Neural cell (in vitro differentiated cells): ENCODE results near the gene NCBP3.

ENCODE experiments used
- EZH2 ChIP-seq: fragments of 200-600, 300-800 bp; shearing (Covaris generic), sonication (generic); IDR thresholded peaks from 2 replicates; pipeline ENCODE4 v1.6.1; 2014; ENCODE audit warnings: antibody characterized with exemption, low read length, borderline replicate concordance, mild to moderate bottlenecking; ENCODE audit not compliant: insufficient read depth, poor library complexity, severe bottlenecking
- POLR2AphosphoS5 ChIP-seq: IDR thresholded peaks from 2 replicates; pipeline ENCODE4 v1.6.1; 2012
- RAD21 ChIP-seq: fragments of 450-650 bp; conservative IDR thresholded peaks from 2 replicates; pipeline ENCODE4 v1.6.1; 2014; ENCODE audit warnings: antibody characterized with exemption, mild to moderate bottlenecking, moderate library complexity
- REST ChIP-seq: IDR thresholded peaks from 2 replicates; pipeline ENCODE4 v1.6.1; 2012; ENCODE audit warnings: borderline replicate concordance
- SMC3 ChIP-seq: fragments of 450-650 bp; conservative IDR thresholded peaks from 2 replicates; pipeline ENCODE4 v1.6.1; 2014; ENCODE audit warnings: antibody characterized with exemption, mild to moderate bottlenecking, moderate library complexity; ENCODE audit not compliant: poor library complexity
- TAF1 ChIP-seq: IDR thresholded peaks from 2 replicates; pipeline ENCODE4 v1.6.1; 2012; ENCODE audit warnings: low read depth
- TF ChIP-seq, protein P1 (sequence below): fragments of 450-650 bp; IDR thresholded peaks from 2 replicates; pipeline ENCODE4 v1.5.1; 2014; ENCODE audit warnings: antibody characterized with exemption, mild to moderate bottlenecking, moderate library complexity; ENCODE audit not compliant: poor library complexity, severe bottlenecking

DNA sequence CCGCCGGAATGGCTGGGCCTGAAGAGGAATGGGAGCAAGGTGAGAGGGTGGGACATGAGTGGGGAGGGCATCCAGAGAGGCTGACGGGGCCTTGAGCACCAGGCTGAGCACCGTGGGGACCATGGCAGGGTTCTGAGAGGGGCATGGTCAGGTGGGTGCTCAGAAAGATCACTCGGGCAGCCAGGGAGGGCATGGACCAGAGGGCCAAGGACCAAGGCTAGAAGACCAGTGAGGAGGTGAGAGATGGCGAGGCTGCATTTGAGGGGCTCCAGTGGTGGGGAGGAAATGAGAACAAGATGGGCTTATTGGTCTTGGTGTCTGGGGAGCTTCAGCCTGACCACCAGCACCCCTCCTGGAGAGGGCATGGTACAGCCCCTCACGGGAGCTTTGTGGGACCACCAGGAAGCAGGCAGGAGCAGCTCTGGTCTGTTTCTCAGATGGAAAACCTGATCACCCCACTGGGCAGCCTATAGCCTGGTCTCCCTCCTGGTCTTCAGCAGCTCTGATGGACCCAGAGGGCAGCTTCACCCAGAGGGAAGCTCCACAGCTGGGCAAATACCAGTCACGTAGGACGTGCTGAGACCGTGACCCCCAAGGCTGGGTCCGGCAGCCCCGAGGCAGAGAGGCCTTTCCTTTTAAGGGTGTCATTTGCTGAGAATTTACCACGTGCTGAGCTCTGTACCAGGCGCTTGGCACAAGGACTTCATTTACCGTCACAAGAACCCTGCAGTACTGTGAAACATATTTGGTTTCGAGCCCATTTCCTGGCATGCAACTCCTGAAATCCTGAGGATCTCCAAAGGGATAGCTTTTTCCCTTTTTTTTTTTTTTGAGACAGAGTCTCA, 11.4 kb upstream of the NCBP3 start:
- TF ChIP-seq, protein P1, sequence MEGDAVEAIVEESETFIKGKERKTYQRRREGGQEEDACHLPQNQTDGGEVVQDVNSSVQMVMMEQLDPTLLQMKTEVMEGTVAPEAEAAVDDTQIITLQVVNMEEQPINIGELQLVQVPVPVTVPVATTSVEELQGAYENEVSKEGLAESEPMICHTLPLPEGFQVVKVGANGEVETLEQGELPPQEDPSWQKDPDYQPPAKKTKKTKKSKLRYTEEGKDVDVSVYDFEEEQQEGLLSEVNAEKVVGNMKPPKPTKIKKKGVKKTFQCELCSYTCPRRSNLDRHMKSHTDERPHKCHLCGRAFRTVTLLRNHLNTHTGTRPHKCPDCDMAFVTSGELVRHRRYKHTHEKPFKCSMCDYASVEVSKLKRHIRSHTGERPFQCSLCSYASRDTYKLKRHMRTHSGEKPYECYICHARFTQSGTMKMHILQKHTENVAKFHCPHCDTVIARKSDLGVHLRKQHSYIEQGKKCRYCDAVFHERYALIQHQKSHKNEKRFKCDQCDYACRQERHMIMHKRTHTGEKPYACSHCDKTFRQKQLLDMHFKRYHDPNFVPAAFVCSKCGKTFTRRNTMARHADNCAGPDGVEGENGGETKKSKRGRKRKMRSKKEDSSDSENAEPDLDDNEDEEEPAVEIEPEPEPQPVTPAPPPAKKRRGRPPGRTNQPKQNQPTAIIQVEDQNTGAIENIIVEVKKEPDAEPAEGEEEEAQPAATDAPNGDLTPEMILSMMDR = no peak
- TF ChIP-seq EZH2 = no peak
- no peak for TF ChIP-seq POLR2AphosphoS5
- TF ChIP-seq REST = no peak
- TF ChIP-seq RAD21 = no peak
- TF ChIP-seq SMC3 = no peak
- TF ChIP-seq TAF1 = no peak
